Measurements from ENCODE around the gene MARS1.

The MARS1 gene

DNA sequence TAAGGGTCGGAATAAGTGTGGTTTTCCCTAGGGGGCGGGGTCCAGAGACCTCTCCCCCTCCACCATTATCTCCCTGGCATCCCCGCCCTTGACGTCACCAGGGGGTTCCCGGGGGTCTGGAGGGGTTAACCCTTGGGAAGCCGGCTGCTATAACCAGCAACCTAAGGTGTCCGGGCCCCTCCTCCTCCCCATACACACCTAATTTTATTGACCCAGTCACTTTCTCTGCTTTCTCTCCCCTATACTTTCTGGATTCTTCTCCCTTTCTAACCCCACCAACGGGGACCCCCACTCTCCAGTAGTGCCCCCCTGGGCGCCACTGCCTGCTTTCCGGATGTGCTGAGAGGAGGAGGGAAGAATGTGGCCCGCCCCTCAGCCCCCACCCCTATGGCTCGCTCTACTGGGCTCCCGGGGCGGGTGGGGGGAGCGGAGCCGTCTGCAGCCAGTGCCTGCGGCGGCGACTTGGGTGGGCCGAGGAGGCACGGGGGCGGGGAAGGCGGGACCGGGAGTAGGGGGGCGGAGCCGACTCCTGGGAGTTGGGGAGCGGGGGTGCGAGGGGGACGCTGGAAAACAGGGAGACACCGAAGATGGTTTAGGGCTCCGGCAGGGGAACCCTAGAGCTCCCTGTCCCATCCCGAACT, 26.5 kb upstream of the MARS1 start (continued):
- TF ChIP-seq ZEB2 (tag by site-specific recombination; IDR thresholded peaks at IDR 0.05) (peak; percentile 90), ZXDB (tag by site-specific recombination; IDR thresholded peaks at IDR 0.05) (peak; percentile 38), IKZF3 (tag by site-specific recombination; IDR thresholded peaks at IDR 0.05) (peak; percentile 69; the same call in 1 of the 2 replicates), ZNF221 (tag by site-specific recombination; IDR thresholded peaks at IDR 0.05; ENCODE audit: borderline replicate concordance) (no peak), WT1 (tag by site-specific recombination; IDR thresholded peaks at IDR 0.05) (peak; percentile 43; the same call in 1 of the 2 replicates), ZIC2 (tag by site-specific recombination; IDR thresholded peaks at IDR 0.05) (peak; percentile 91), ZBTB8A (tag by site-specific recombination; IDR thresholded peaks at IDR 0.05) (peak; percentile 46; the same call in 1 of the 2 replicates), ATF2 (tag by site-specific recombination; IDR thresholded peaks at IDR 0.05; ENCODE audit: low read depth) (peak; percentile 79), SP2 (tag by site-specific recombination; IDR thresholded peaks at IDR 0.05) (peak; percentile 82), ZNF10 (tag by site-specific recombination; IDR thresholded peaks at IDR 0.05) (no peak), KLF7 (tag by site-specific recombination; IDR thresholded peaks at IDR 0.05; ENCODE audit: borderline replicate concordance) (no peak; the same call in 1 of the 2 replicates), SCRT1 (tag by site-specific recombination; IDR thresholded peaks at IDR 0.05; ENCODE audit: borderline replicate concordance) (no peak), ZNF571 (tag by site-specific recombination; IDR thresholded peaks at IDR 0.05) (no peak), SP3 (tag by site-specific recombination; IDR thresholded peaks at IDR 0.05) (peak; percentile 92), ZNF596 (tag by site-specific recombination; IDR thresholded peaks at IDR 0.05) (peak; percentile 83), ZNF184 (tag by site-specific recombination; IDR thresholded peaks at IDR 0.05) (no peak), TRIM28 (IDR thresholded peaks at IDR 0.05; ENCODE audit: borderline replicate concordance, low read length) (no peak), ZNF202 (tag by site-specific recombination; IDR thresholded peaks at IDR 0.05; ENCODE audit: borderline replicate concordance) (no peak), PATZ1 (tag by site-specific recombination; IDR thresholded peaks at IDR 0.05) (peak; percentile 97), ZNF18 (tag by site-specific recombination; IDR thresholded peaks at IDR 0.05) (0 out of 2 replicates have a peak, but pooled peaks have one; percentile 29)
- TF ChIP-seq, protein P1, sequence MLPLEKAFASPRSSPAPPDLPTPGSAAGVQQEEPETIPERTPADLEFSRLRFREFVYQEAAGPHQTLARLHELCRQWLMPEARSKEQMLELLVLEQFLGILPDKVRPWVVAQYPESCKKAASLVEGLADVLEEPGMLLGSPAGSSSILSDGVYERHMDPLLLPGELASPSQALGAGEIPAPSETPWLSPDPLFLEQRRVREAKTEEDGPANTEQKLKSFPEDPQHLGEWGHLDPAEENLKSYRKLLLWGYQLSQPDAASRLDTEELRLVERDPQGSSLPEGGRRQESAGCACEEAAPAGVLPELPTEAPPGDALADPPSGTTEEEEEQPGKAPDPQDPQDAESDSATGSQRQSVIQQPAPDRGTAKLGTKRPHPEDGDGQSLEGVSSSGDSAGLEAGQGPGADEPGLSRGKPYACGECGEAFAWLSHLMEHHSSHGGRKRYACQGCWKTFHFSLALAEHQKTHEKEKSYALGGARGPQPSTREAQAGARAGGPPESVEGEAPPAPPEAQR (tag by site-specific recombination; IDR thresholded peaks at IDR 0.05), result peak; percentile 52; the same call in 1 of the 2 replicates
- TF ChIP-seq, protein P2, sequence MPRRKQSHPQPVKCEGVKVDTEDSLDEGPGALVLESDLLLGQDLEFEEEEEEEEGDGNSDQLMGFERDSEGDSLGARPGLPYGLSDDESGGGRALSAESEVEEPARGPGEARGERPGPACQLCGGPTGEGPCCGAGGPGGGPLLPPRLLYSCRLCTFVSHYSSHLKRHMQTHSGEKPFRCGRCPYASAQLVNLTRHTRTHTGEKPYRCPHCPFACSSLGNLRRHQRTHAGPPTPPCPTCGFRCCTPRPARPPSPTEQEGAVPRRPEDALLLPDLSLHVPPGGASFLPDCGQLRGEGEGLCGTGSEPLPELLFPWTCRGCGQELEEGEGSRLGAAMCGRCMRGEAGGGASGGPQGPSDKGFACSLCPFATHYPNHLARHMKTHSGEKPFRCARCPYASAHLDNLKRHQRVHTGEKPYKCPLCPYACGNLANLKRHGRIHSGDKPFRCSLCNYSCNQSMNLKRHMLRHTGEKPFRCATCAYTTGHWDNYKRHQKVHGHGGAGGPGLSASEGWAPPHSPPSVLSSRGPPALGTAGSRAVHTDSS (tag by site-specific recombination; IDR thresholded peaks at IDR 0.05), result no peak
- TF ChIP-seq, protein P3, sequence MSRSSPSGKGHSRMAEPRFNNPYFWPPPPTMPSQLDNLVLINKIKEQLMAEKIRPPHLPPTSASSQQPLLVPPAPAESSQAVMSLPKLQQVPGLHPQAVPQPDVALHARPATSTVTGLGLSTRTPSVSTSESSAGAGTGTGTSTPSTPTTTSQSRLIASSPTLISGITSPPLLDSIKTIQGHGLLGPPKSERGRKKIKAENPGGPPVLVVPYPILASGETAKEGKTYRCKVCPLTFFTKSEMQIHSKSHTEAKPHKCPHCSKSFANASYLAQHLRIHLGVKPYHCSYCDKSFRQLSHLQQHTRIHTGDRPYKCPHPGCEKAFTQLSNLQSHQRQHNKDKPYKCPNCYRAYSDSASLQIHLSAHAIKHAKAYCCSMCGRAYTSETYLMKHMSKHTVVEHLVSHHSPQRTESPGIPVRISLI (tag by site-specific recombination; IDR thresholded peaks at IDR 0.05), result no peak
- TF ChIP-seq, protein P4, sequence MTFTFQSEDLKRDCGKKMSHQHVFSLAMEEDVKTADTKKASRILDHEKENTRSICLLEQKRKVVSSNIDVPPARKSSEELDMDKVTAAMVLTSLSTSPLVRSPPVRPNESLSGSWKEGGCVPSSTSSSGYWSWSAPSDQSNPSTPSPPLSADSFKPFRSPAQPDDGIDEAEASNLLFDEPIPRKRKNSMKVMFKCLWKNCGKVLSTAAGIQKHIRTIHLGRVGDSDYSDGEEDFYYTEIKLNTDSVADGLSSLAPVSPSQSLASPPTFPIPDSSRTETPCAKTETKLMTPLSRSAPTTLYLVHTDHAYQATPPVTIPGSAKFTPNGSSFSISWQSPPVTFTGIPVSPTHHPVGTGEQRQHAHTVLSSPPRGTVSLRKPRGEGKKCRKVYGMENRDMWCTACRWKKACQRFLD (tag by site-specific recombination; IDR thresholded peaks at IDR 0.05), result no peak
- TF ChIP-seq, protein P5, sequence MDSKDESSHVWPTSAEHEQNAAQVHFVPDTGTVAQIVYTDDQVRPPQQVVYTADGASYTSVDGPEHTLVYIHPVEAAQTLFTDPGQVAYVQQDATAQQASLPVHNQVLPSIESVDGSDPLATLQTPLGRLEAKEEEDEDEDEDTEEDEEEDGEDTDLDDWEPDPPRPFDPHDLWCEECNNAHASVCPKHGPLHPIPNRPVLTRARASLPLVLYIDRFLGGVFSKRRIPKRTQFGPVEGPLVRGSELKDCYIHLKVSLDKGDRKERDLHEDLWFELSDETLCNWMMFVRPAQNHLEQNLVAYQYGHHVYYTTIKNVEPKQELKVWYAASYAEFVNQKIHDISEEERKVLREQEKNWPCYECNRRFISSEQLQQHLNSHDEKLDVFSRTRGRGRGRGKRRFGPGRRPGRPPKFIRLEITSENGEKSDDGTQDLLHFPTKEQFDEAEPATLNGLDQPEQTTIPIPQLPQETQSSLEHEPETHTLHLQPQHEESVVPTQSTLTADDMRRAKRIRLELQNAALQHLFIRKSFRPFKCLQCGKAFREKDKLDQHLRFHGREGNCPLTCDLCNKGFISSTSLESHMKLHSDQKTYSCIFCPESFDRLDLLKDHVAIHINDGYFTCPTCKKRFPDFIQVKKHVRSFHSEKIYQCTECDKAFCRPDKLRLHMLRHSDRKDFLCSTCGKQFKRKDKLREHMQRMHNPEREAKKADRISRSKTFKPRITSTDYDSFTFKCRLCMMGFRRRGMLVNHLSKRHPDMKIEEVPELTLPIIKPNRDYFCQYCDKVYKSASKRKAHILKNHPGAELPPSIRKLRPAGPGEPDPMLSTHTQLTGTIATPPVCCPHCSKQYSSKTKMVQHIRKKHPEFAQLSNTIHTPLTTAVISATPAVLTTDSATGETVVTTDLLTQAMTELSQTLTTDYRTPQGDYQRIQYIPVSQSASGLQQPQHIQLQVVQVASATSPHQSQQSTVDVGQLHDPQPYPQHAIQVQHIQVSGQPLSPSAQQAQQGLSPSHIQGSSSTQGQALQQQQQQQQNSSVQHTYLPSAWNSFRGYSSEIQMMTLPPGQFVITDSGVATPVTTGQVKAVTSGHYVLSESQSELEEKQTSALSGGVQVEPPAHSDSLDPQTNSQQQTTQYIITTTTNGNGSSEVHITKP (tag by site-specific recombination; IDR thresholded peaks at IDR 0.05), result peak; percentile 94
